GM12878 (cell line): Measurements from ENCODE around the gene POLR3A.

ENCODE experiments used
- CEBPB ChIP-seq, 2 experiments: fragments of 150-350 bp in 1 of 2; IDR thresholded peaks; 2 replicates each; pipeline ENCODE4 v1.6.1; 2012 to 2014; ENCODE audit warnings: low read depth in 2 of 2, low read length in 2 of 2, borderline replicate concordance in 1 of 2, inconsistent platforms in 1 of 2
- EP300 ChIP-seq, 2 experiments: fragments of 150-350 bp in 1 of 2; IDR thresholded peaks; 2 replicates each; pipeline ENCODE4 v1.6.1; 2011 to 2012; ENCODE audit warnings: low read depth in 2 of 2, low read length in 2 of 2, borderline replicate concordance in 1 of 2, improper control_type of control experiment in 1 of 2, inconsistent platforms in 1 of 2; ENCODE audit not compliant: control insufficient read depth in 1 of 2
- ETV6 ChIP-seq, 2 experiments: fragments of 450-650 bp in 1 of 2; IDR thresholded peaks in 1 of 2; conservative IDR thresholded peaks in 1 of 2; 2 replicates each; pipeline ENCODE4 v1.6.1; 2014; ENCODE audit warnings: antibody characterized with exemption in 1 of 2, borderline replicate concordance in 1 of 2, low read depth in 1 of 2, mild to moderate bottlenecking in 1 of 2, moderate library complexity in 1 of 2
- GABPA ChIP-seq: IDR thresholded peaks from 2 replicates; pipeline ENCODE4 v1.6.1; 2014; ENCODE audit warnings: antibody characterized with exemption, low read depth, mild to moderate bottlenecking, inconsistent platforms
- JUND ChIP-seq: IDR thresholded peaks from 2 replicates; pipeline ENCODE4 v1.6.1; 2012; ENCODE audit warnings: low read depth, mild to moderate bottlenecking, low read length, improper control_type of control experiment, moderate library complexity
- NBN ChIP-seq: fragments of 450-650 bp; IDR thresholded peaks from 2 replicates; pipeline ENCODE4 v1.6.1; 2016
- NR2C1 ChIP-seq: fragments of 450-650 bp; IDR thresholded peaks from 2 replicates; pipeline ENCODE4 v1.6.1; 2017; ENCODE audit warnings: antibody characterized with exemption, mild to moderate bottlenecking, moderate library complexity
- POLR2AphosphoS5 ChIP-seq: IDR thresholded peaks from 2 replicates; pipeline ENCODE4 v1.6.1; 2011; ENCODE audit warnings: mild to moderate bottlenecking, low read length, inconsistent platforms
- SP1 ChIP-seq: IDR thresholded peaks from one replicate; pipeline ENCODE4 v1.6.1; 2011; ENCODE audit warnings: low read depth, low read length
- SREBF2 ChIP-seq: IDR thresholded peaks from 2 replicates; pipeline ENCODE4 v1.6.1; 2012; ENCODE audit warnings: mild to moderate bottlenecking, low read length
- ZBED1 ChIP-seq: IDR thresholded peaks from 2 replicates; pipeline ENCODE4 v1.6.1; 2016; ENCODE audit warnings: borderline replicate concordance
- TF ChIP-seq, protein P1 (sequence below): fragments of 450-650 bp; IDR thresholded peaks from 2 replicates; pipeline ENCODE4 v1.6.1; 2017; ENCODE audit warnings: antibody characterized with exemption, mild to moderate bottlenecking, moderate library complexity
- TF ChIP-seq, protein P2 (sequence below), 3 experiments: IDR thresholded peaks in 2 of 3; conservative IDR thresholded peaks in 1 of 3; 2 replicates each; pipeline ENCODE4 v1.5.1; 2011; ENCODE audit warnings: low read depth in 3 of 3, low read length in 3 of 3, mild to moderate bottlenecking in 3 of 3, control low read depth in 2 of 3, moderate library complexity in 2 of 3, inconsistent platforms in 1 of 3, mixed read lengths in 1 of 3; ENCODE audit not compliant: control insufficient read depth in 2 of 3, insufficient read depth in 1 of 3; ENCODE audit errors: extremely low read depth in 1 of 3

DNA sequence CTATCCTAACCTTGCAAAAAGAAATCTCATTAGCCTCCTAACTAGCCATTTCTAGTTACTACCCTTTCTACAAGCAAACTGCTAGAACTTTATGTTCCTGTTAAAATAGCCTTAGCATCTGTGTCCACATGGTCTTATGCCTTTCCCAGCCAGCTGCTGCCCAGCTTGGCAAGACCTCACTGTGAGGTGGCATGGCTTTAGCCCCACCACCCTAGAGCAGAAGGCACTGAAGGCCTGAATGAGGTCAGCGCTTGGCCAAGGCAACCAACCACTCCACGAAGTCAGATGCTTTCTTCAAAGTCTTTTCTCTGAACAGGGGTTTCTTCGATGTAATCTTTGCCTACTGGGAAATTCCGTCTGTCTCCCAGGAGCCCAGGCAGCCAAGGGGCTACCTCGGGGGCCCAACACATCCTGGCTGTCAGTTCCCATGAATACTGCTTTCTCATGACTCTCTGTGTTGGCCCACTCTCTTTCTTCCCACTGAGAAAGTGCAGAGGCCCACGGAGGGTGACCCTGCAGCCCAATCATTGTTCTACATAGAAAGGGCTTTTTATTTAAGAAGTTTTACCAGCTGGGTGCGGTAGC, 41.6 kb downstream of the POLR3A start:
- TF ChIP-seq EP300 (IDR thresholded peaks at IDR 0.05; ENCODE audit: borderline replicate concordance in 1 of 2, control insufficient read depth in 1 of 2, low read depth in 2 of 2, low read length in 2 of 2) (no peak), ZBED1 (no peak), JUND (no peak), POLR2AphosphoS5 (no peak), SP1 (no peak), SREBF2 (no peak), NBN (no peak), GABPA (no peak), ETV6 (conservative IDR thresholded peaks at IDR 0.05 in 1 of 2, IDR thresholded peaks at IDR 0.05 in 1 of 2; ENCODE audit: borderline replicate concordance in 1 of 2, low read depth in 1 of 2) (no peak), CEBPB (IDR thresholded peaks at IDR 0.05; ENCODE audit: borderline replicate concordance in 1 of 2, low read depth in 2 of 2, low read length in 2 of 2) (no peak), NR2C1 (no peak)
- TF ChIP-seq, protein P1, sequence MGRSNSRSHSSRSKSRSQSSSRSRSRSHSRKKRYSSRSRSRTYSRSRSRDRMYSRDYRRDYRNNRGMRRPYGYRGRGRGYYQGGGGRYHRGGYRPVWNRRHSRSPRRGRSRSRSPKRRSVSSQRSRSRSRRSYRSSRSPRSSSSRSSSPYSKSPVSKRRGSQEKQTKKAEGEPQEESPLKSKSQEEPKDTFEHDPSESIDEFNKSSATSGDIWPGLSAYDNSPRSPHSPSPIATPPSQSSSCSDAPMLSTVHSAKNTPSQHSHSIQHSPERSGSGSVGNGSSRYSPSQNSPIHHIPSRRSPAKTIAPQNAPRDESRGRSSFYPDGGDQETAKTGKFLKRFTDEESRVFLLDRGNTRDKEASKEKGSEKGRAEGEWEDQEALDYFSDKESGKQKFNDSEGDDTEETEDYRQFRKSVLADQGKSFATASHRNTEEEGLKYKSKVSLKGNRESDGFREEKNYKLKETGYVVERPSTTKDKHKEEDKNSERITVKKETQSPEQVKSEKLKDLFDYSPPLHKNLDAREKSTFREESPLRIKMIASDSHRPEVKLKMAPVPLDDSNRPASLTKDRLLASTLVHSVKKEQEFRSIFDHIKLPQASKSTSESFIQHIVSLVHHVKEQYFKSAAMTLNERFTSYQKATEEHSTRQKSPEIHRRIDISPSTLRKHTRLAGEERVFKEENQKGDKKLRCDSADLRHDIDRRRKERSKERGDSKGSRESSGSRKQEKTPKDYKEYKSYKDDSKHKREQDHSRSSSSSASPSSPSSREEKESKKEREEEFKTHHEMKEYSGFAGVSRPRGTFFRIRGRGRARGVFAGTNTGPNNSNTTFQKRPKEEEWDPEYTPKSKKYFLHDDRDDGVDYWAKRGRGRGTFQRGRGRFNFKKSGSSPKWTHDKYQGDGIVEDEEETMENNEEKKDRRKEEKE = no peak
- TF ChIP-seq, protein P2, sequence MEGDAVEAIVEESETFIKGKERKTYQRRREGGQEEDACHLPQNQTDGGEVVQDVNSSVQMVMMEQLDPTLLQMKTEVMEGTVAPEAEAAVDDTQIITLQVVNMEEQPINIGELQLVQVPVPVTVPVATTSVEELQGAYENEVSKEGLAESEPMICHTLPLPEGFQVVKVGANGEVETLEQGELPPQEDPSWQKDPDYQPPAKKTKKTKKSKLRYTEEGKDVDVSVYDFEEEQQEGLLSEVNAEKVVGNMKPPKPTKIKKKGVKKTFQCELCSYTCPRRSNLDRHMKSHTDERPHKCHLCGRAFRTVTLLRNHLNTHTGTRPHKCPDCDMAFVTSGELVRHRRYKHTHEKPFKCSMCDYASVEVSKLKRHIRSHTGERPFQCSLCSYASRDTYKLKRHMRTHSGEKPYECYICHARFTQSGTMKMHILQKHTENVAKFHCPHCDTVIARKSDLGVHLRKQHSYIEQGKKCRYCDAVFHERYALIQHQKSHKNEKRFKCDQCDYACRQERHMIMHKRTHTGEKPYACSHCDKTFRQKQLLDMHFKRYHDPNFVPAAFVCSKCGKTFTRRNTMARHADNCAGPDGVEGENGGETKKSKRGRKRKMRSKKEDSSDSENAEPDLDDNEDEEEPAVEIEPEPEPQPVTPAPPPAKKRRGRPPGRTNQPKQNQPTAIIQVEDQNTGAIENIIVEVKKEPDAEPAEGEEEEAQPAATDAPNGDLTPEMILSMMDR (IDR thresholded peaks at IDR 0.05 in 2 of 3, conservative IDR thresholded peaks at IDR 0.05 in 1 of 3; ENCODE audit: control insufficient read depth in 2 of 3, extremely low read depth in 1 of 3, insufficient read depth in 1 of 3, low read depth in 3 of 3, low read length in 3 of 3) = no peak
